A673 (cell line): ENCODE results near the gene CDR2L. TPM values are rescaled to one million over a fixed set of nuclear protein-coding genes. Genes with fewer than 3 reads are reported as not detected.
"Not testable (repeated sequence)": the region's sequence is repeated elsewhere in the genome, so short reads cannot be mapped to it uniquely, and the experiment has no call there.

ENCODE experiments used
- BruUV-seq: library from RNA; stranded (reverse); fragments of 400-500 nt; replicated peaks from 2 replicates; lab custom pipeline; 2021; lab: Mats Ljungman, UMichigan
- CTCF ChIA-PET: fragments of 300-600 bp; sonication (Branson Sonifier 250); formaldehyde crosslinking; loops from one replicate; lab custom pipeline; 2022; ENCODE audit warnings: antibody characterized with exemption; lab: Charles Lee
- POLR2A ChIA-PET: fragments of 300-600 bp; sonication (Branson Sonifier 250); formaldehyde crosslinking; loops from one replicate; lab custom pipeline; 2022; ENCODE audit warnings: antibody characterized with exemption; ENCODE audit not compliant: low non-redundant PET; lab: Charles Lee
- DNase-seq: peaks from one replicate; pipeline ENCODE4 v3.0.0-alpha.2; 2015; ENCODE audit warnings: low spot score
- H3K27ac ChIP-seq: fragments of 200-600 bp; sonication (generic); 2 replicates; pipeline ENCODE4 v1.5.1; 2016; ENCODE audit warnings: mixed run types, low read depth, mild to moderate bottlenecking, mixed read lengths, antibody characterized with exemption, low read length; ENCODE audit not compliant: poor library complexity, severe bottlenecking
- H3K27me3 ChIP-seq: fragments of 200-600 bp; sonication (generic); replicated peaks from 2 replicates; pipeline ENCODE4 v1.6.1; 2017; ENCODE audit warnings: mixed run types, low read depth, mild to moderate bottlenecking, mixed read lengths, antibody characterized with exemption, low read length; ENCODE audit not compliant: insufficient read depth, poor library complexity
- H3K36me3 ChIP-seq: fragments of 200-600 bp; sonication (generic); 2 replicates; pipeline ENCODE4 v1.6.1; 2016; ENCODE audit warnings: mixed run types, mild to moderate bottlenecking, mixed read lengths, antibody characterized with exemption, low read length; ENCODE audit not compliant: insufficient read depth, poor library complexity, severe bottlenecking
- H3K4me1 ChIP-seq: fragments of 200-600 bp; sonication (generic); 2 replicates; pipeline ENCODE4 v1.6.1; 2017; ENCODE audit warnings: mixed run types, mild to moderate bottlenecking, mixed read lengths, antibody characterized with exemption, low read length; ENCODE audit not compliant: insufficient read depth, poor library complexity, severe bottlenecking
- H3K4me3 ChIP-seq: fragments of 200-600 bp; sonication (generic); 2 replicates; pipeline ENCODE4 v1.5.1; 2016; ENCODE audit warnings: low read depth, mixed run types, mild to moderate bottlenecking, mixed read lengths, low read length; ENCODE audit not compliant: poor library complexity, severe bottlenecking
- H3K9me3 ChIP-seq: fragments of 200-600 bp; sonication (generic); 2 replicates; pipeline ENCODE4 v1.6.1; 2016; ENCODE audit warnings: mixed run types, low read depth, mild to moderate bottlenecking, mixed read lengths, antibody characterized with exemption, low read length; ENCODE audit not compliant: poor library complexity, severe bottlenecking
- EZH2 ChIP-seq: fragments of 200-600 bp; sonication (generic); IDR thresholded peaks from 2 replicates; pipeline ENCODE4 v1.6.1; 2017; ENCODE audit warnings: borderline replicate concordance, low read depth, mild to moderate bottlenecking, mixed read lengths, antibody characterized with exemption, low read length; ENCODE audit not compliant: poor library complexity, severe bottlenecking
- intact Hi-C: fragments of 100-400 bp; cut with micrococcal nuclease; formaldehyde crosslinking; loops from one replicate; pipeline ENCODE4 v1.10.0; 2022; ENCODE audit not compliant: unreplicated experiment
- total RNA-seq: library from RNA; stranded (reverse); gene quantifications from 2 replicates; pipeline ENCODE4 v1.2.3, GENCODE V29; 2021
- TF ChIP-seq, protein P1 (sequence below): fragments of 300-800, 200-600 bp; sonication (generic); conservative IDR thresholded peaks from 2 replicates; pipeline ENCODE4 v1.5.1; 2017; ENCODE audit warnings: low read depth, mild to moderate bottlenecking, antibody characterized with exemption, low read length, moderate library complexity, mixed read lengths

Gene CDR2L
- total RNA-seq, 1 experiment from 2014 or later, result 5.8 TPM

DNA sequence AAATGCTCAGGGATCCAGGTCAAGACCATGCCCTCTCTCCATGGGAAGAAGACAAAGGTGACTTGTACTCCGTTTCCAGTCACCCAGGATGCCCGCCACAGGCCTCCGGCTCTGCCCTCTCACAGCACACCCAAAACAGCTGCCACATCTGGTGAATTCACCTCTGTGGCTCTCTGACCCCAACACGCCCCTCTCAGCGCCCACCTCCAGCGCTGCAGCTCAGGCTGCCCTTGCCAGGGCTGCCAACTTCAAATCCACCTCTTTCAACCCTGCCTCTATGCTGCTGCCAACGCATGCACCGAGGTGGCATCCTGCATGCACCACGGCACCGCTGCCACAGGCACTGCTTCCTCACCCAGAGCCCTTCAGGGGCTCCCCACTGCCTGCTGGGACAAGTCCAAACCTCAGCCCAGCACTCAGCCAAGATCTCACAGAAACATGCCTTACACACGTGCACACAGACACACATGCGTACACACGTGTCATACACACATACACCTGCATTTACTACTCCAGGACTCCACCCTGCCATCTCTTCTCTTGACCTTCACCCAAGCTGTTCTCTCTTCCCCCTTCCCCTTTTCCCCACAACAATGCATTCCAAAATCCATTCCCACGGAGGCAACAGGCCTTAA, 22.3 kb upstream of the CDR2L start:
- intact Hi-C loops, result loop anchor here (5.0 to 10.0 kb wide), 2 partner anchors 67 to 150 kb away; no protein-coding TSS in a partner anchor
- Histone ChIP-seq H3K27ac (no peak overlapping the region), H3K4me3 (no peak overlapping the region), H3K27me3 (no peaks in the 10 kb centered on the region), H3K9me3 (no peaks in the 10 kb centered on the region), H3K4me1 (no peaks in the 10 kb centered on the region), H3K36me3 (no peaks in the 10 kb centered on the region)
- TF ChIP-seq, protein P1, sequence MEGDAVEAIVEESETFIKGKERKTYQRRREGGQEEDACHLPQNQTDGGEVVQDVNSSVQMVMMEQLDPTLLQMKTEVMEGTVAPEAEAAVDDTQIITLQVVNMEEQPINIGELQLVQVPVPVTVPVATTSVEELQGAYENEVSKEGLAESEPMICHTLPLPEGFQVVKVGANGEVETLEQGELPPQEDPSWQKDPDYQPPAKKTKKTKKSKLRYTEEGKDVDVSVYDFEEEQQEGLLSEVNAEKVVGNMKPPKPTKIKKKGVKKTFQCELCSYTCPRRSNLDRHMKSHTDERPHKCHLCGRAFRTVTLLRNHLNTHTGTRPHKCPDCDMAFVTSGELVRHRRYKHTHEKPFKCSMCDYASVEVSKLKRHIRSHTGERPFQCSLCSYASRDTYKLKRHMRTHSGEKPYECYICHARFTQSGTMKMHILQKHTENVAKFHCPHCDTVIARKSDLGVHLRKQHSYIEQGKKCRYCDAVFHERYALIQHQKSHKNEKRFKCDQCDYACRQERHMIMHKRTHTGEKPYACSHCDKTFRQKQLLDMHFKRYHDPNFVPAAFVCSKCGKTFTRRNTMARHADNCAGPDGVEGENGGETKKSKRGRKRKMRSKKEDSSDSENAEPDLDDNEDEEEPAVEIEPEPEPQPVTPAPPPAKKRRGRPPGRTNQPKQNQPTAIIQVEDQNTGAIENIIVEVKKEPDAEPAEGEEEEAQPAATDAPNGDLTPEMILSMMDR, result no peak
- TF ChIP-seq EZH2, result no peak
- POLR2A ChIA-PET, result no interaction called here
- DNase-seq, result no peak
- CTCF ChIA-PET, result no interaction called here
- no TSS peak for BruUV-seq

DNA sequence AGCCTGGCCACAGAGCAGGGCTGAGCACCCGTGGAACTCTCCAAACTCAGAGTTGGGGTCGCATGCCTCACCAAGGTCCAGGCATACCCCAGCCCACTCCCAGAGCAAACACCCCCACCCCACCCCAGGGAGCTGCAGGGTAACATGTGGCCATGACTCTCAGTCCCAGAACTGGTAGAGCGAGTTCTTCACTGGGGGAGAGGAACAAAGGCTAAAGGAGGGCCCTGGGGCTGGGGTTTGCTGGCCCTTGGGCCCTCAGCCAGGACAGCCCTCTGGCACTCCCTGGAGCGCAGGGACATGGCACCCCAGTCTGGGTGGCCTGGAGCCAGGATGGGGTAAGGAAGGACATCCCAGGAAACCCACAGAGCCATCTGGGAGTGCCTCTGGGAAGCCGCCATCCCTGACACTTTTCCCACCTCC, 19.1 kb upstream of the CDR2L start:
- intact Hi-C loops, result loop anchor here (10.0 kb wide), 1 partner anchor 146 kb away; no protein-coding TSS in a partner anchor
- CTCF ChIA-PET, result no interaction called here
- Histone ChIP-seq H3K36me3 (no peaks in the 10 kb centered on the region), H3K27me3 (peaks cover 5% of the 10 kb centered on the region), H3K4me3 (no peak overlapping the region), H3K9me3 (no peaks in the 10 kb centered on the region), H3K27ac (no peak overlapping the region), H3K4me1 (no peaks in the 10 kb centered on the region)
- no TSS peak for BruUV-seq
- POLR2A ChIA-PET, result no interaction called here
- TF ChIP-seq, protein P1, result no peak
- no peak for TF ChIP-seq EZH2
- DNase-seq, result no peak

DNA sequence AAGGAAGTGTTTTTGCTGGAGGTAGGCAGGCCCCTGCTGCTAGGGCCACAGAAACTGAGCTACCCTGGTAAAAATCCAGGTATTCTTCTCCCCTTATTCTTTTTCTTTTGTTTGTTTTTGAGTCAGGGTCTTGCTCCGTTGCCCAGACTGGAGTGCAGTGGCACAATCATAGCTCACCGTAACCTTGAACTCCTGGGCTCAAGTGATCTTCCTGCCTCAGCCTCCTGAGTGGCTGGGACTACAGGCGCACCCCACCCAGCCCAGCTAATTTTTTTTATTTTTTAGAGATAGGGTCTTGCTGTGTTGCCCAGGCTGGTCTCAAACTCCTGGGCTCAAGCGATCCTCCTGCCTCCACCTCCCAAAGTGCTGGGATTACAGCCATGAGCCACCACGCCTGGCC, 17.9 kb upstream of the CDR2L start:
- POLR2A ChIA-PET, result interaction anchor here (0.6 kb wide), 2 partner anchors 353 to 1571 kb away, joined by 3 to 5 read pairs; partner anchors contain the start of gene PRCD
- not testable (repeated sequence) for H3K36me3 ChIP-seq, H3K4me3 ChIP-seq, H3K27ac ChIP-seq, H3K27me3 ChIP-seq, DNase-seq, H3K4me1 ChIP-seq, BruUV-seq, H3K9me3 ChIP-seq
- CTCF ChIA-PET, result interaction anchor here (0.6 to 0.7 kb wide), 2 partner anchors 61 to 237 kb away, joined by 3 to 6 read pairs; no protein-coding TSS in a partner anchor
- intact Hi-C loops, result loop anchor here (10.0 kb wide), 1 partner anchor 145 kb away; no protein-coding TSS in a partner anchor
